ENCODE results near the gene CEND1. TPM values are rescaled to one million over a fixed set of nuclear protein-coding genes. Genes with fewer than 3 reads are reported as not detected.

The CEND1 gene
- total RNA-seq, 6 donors from 2014 or later: not detected

- DNase-seq (peak; percentile 96 to 99), ATAC-seq (ENCODE audit: low FRiP score in 2 of 2) (peak; percentile 91 to 95)
- H3K4me1 ChIP-seq: peaks cover 28 to 47% (median 34%) of the 10 kb centered on the region in 4 donors
Measured at GRCh38 chr11:819129-819931, 29.4 kb upstream of the CEND1 start.

GRCh38 chr11:818396-819128 lies 28.7 kb upstream of the CEND1 start, which contains the start of gene PNPLA2:
TSS of gene PNPLA2 (plus strand) at chr11:818914. CDS start at chr11:819719, 805 bp downstream.
- WGBS, 2 donors: 16 to 28% methylated on average over 15 to 19 of the region's 20 CpGs
- DNase-seq: peak in 1 of 2 donors; percentile 80
- Histone ChIP-seq H3K27me3 (no peaks in the 10 kb centered on the region), H3K36me3 (peaks cover 4 to 41% (median 13%) of the 10 kb centered on the region in 4 donors), H3K27ac (peak within 1 kb of the TSS; percentile 96 to 100 (median 98)), H3K4me3 (peak within 1 kb of the TSS; percentile 67 to 99 (median 88)), H3K9me3 (no peaks in the 10 kb centered on the region), H3K4me1 (peaks cover 28 to 45% (median 34%) of the 10 kb centered on the region in 4 donors)
- TF ChIP-seq EP300 (IDR thresholded peaks at IDR 0.05) (peak in 1 of 4 donors; percentile 29), CTCF (IDR thresholded peaks at IDR 0.05) (no peak), POLR2AphosphoS5 (IDR thresholded peaks at IDR 0.05) (peak; percentile 40 to 51), POLR2A (IDR thresholded peaks at IDR 0.05) (peak in 3 of 4 donors; percentile 57 to 77 (median 57))
- ATAC-seq (ENCODE audit: low FRiP score in 2 of 2): peak; percentile 49 to 54

More at GRCh38 chr11:819129-819931, 29.4 kb upstream of the CEND1 start:
- Histone ChIP-seq H3K27ac (peak overlapping the region; percentile 96 to 100 (median 98)), H3K27me3 (no peaks in the 10 kb centered on the region), H3K9me3 (no peaks in the 10 kb centered on the region), H3K4me3 (peak overlapping the region; percentile 67 to 99 (median 88)), H3K36me3 (peaks cover 12 to 43% (median 19%) of the 10 kb centered on the region in 4 donors)
- TF ChIP-seq POLR2A (IDR thresholded peaks at IDR 0.05) (peak in 3 of 4 donors; percentile 88 to 96 (median 95)), EP300 (IDR thresholded peaks at IDR 0.05) (no peak), POLR2AphosphoS5 (IDR thresholded peaks at IDR 0.05) (peak; percentile 65 to 91), CTCF (IDR thresholded peaks at IDR 0.05) (peak; percentile 16 to 83 (median 66))
- 1% methylated on average over 32 of the region's 96 CpGs; no CpG with 5 or more reads in 1 of the 2 donors for WGBS, 2 donors

- Histone ChIP-seq H3K4me3 (no peak overlapping the region), H3K27me3 (no peaks in the 10 kb centered on the region), H3K27ac (no peak overlapping the region), H3K4me1 (peaks cover 22 to 31% (median 24%) of the 10 kb centered on the region in 4 donors), H3K9me3 (no peaks in the 10 kb centered on the region), H3K36me3 (peaks cover 0 to 41% (median 22%) of the 10 kb centered on the region in 4 donors)
- ATAC-seq (ENCODE audit: low FRiP score in 2 of 2) (no peak), DNase-seq (no peak)
- TF ChIP-seq EP300 (IDR thresholded peaks at IDR 0.05): no peak
- 78 to 80% methylated on average over 11 of the region's 11 CpGs for WGBS, 2 donors
Measured at GRCh38 chr11:816433-816779, 26.5 kb upstream of the CEND1 start.

- ATAC-seq (ENCODE audit: low FRiP score in 2 of 2) (no peak), DNase-seq (peak in 1 of 2 donors; percentile 62)
- Histone ChIP-seq H3K9me3 (no peaks in the 10 kb centered on the region), H3K4me3 (no peak overlapping the region), H3K36me3 (peaks cover 0 to 44% (median 23%) of the 10 kb centered on the region in 4 donors), H3K27ac (no peak overlapping the region), H3K4me1 (peaks cover 22 to 31% (median 24%) of the 10 kb centered on the region in 4 donors), H3K27me3 (no peaks in the 10 kb centered on the region)
- TF ChIP-seq POLR2A (IDR thresholded peaks at IDR 0.05): no peak
- TF ChIP-seq CTCF (IDR thresholded peaks at IDR 0.05): no peak
- TF ChIP-seq EP300 (IDR thresholded peaks at IDR 0.05): no peak
- no peak for TF ChIP-seq POLR2AphosphoS5 (IDR thresholded peaks at IDR 0.05)
- WGBS, 2 donors: 87 to 91% methylated on average over 5 to 8 of the region's 11 CpGs
Measured at GRCh38 chr11:815675-816432, 26.0 kb upstream of the CEND1 start.
